Fibroblast of lung (primary cell): Measurements from ENCODE around the gene FLYWCH2. TPM values are rescaled to one million over a fixed set of nuclear protein-coding genes. Genes with fewer than 3 reads are reported as not detected.

Source experiments
- DNase-seq, 2 donors: peaks; one replicate each; pipeline versions ENCODE4 v3.0.0 to v3.0.0-alpha.2; 2010; ENCODE audit warnings: low read depth in 2 of 2
- H2AFZ ChIP-seq: 2 replicates; pipeline ENCODE4 v1.5.1; 2012; ENCODE audit warnings: low read length, control low read depth, inconsistent platforms
- H3K27ac ChIP-seq: 2 replicates; pipeline ENCODE4 v1.5.1; 2011; ENCODE audit warnings: low read length, control low read depth; ENCODE audit not compliant: insufficient read depth
- H3K27me3 ChIP-seq: 2 replicates; pipeline ENCODE4 v1.5.1; 2011; ENCODE audit warnings: mild to moderate bottlenecking, low read length; ENCODE audit not compliant: control insufficient read depth, insufficient read depth
- H3K36me3 ChIP-seq: 2 replicates; pipeline ENCODE4 v1.5.1; 2011; ENCODE audit warnings: low read length; ENCODE audit not compliant: control insufficient read depth, insufficient read depth
- H3K4me1 ChIP-seq: 2 replicates; pipeline ENCODE4 v1.5.1; 2011; ENCODE audit warnings: low read length; ENCODE audit not compliant: control insufficient read depth, insufficient read depth; ENCODE audit errors: extremely low read depth
- H3K4me2 ChIP-seq: 2 replicates; pipeline ENCODE4 v1.5.1; 2011; ENCODE audit warnings: low read length, control low read depth; ENCODE audit not compliant: insufficient read depth; ENCODE audit errors: extremely low read depth
- H3K4me3 ChIP-seq, 4 experiments: fragments of 200-600 bp in 1 of 4; sonication (generic) in 1 of 4; replicated peaks in 1 of 4; 2 replicates each; pipeline ENCODE4 v1.5.1; 2011 to 2016; ENCODE audit warnings: low read length in 4 of 4, low read depth in 3 of 4, mild to moderate bottlenecking in 3 of 4, control low read depth in 2 of 4, inconsistent platforms in 1 of 4, mixed read lengths in 1 of 4; ENCODE audit not compliant: insufficient read depth in 1 of 4; ENCODE audit errors: control extremely low read depth in 1 of 4
- H3K79me2 ChIP-seq: 2 replicates; pipeline ENCODE4 v1.5.1; 2012; ENCODE audit warnings: mild to moderate bottlenecking, low read length, inconsistent platforms; ENCODE audit not compliant: control insufficient read depth, insufficient read depth
- H3K9ac ChIP-seq: 2 replicates; pipeline ENCODE4 v1.5.1; 2011; ENCODE audit warnings: mild to moderate bottlenecking, low read length, control low read depth; ENCODE audit not compliant: insufficient read depth
- H3K9me3 ChIP-seq: 2 replicates; pipeline ENCODE4 v1.5.1; 2012; ENCODE audit warnings: low read depth, low read length; ENCODE audit not compliant: control insufficient read depth, insufficient read depth
- H4K20me1 ChIP-seq: 2 replicates; pipeline ENCODE4 v1.5.1; 2011; ENCODE audit warnings: low read length; ENCODE audit not compliant: control insufficient read depth, insufficient read depth; ENCODE audit errors: extremely low read depth
- EZH2 ChIP-seq: IDR thresholded peaks from 2 replicates; pipeline ENCODE4 v1.5.1; 2012; ENCODE audit warnings: low read length, control low read depth, mild to moderate bottlenecking; ENCODE audit errors: missing control alignments
- polyA plus RNA-seq, 2 donors: library from polyadenylated mRNA; depleted of rRNA in 1 of 2; stranded (reverse) in 1 of 2; unstranded in 1 of 2; fragments of >200 nt; gene quantifications; 2 replicates each; pipeline ENCODE4 v1.2.1, GENCODE V29; 2011 to 2012; ENCODE audit warnings: missing spikeins in 1 of 2
- total RNA-seq: library from RNA; depleted of rRNA; stranded (reverse); fragments of >200 nt; gene quantifications from 2 replicates; pipeline ENCODE4 v1.2.1, GENCODE V29; 2014
- TF ChIP-seq, protein P1 (sequence below), 2 donors: IDR thresholded peaks in 1 of 2; conservative IDR thresholded peaks in 1 of 2; 1 replicate in 1 of 2; 2 replicates in 1 of 2; pipeline ENCODE4 v1.5.1; 2011 to 2012; ENCODE audit warnings: low read length in 2 of 2, control low read depth in 1 of 2, inconsistent platforms in 1 of 2, low read depth in 1 of 2, mild to moderate bottlenecking in 1 of 2

Gene FLYWCH2
- total and polyA plus RNA-seq, 2 donors (not counting 1 experiment from before 2014, with no cell fraction given), result 21.2 to 55.2 TPM

DNA sequence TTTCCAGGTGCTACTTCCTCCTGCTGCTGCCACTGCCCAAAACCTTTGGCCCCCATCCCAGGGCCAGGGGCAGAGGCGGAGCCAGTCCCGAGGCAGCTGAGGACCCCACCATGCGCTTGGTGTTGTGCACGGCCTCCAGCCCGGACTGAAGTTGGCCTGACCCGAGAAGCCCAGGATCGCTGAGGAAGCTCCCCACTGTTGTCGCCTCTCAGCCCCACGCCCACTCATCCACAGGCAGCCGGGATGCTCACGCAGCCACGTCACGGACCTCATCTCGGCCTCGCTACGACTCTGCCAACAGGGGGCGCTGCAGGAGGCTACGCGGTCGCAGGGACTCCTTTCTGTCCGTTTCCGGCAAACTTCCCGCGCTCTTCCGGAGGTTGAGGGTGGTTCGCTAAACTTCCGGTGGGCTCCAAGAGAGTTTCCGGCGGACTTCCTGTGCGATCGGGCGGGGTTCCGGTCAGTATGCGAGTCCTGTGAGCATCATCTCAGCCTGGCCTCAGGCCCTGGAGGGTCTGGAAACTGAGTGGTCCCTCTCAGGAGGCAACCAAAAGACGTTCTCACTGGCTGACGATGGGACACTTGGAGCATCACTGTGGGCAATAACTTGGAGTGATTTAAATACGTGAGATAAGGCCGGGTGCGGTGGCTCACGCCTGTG, 40.5 kb upstream of the FLYWCH2 start:
- Histone ChIP-seq H3K9ac (no peak overlapping the region), H3K9me3 (no peaks in the 10 kb centered on the region), H3K4me1 (peaks cover 6% of the 10 kb centered on the region), H3K4me3 (peak overlapping the region in 1 of 4 experiments; percentile 7), H3K27me3 (no peaks in the 10 kb centered on the region), H2AFZ (peak overlapping the region; percentile 33), H3K79me2 (no peaks in the 10 kb centered on the region), H3K4me2 (no peak overlapping the region), H3K27ac (no peak overlapping the region), H3K36me3 (no peaks in the 10 kb centered on the region), H4K20me1 (no peaks in the 10 kb centered on the region)
- TF ChIP-seq, protein P1, sequence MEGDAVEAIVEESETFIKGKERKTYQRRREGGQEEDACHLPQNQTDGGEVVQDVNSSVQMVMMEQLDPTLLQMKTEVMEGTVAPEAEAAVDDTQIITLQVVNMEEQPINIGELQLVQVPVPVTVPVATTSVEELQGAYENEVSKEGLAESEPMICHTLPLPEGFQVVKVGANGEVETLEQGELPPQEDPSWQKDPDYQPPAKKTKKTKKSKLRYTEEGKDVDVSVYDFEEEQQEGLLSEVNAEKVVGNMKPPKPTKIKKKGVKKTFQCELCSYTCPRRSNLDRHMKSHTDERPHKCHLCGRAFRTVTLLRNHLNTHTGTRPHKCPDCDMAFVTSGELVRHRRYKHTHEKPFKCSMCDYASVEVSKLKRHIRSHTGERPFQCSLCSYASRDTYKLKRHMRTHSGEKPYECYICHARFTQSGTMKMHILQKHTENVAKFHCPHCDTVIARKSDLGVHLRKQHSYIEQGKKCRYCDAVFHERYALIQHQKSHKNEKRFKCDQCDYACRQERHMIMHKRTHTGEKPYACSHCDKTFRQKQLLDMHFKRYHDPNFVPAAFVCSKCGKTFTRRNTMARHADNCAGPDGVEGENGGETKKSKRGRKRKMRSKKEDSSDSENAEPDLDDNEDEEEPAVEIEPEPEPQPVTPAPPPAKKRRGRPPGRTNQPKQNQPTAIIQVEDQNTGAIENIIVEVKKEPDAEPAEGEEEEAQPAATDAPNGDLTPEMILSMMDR (conservative IDR thresholded peaks at IDR 0.05 in 1 of 2, IDR thresholded peaks at IDR 0.05 in 1 of 2; ENCODE audit: low read depth in 1 of 2, low read length in 2 of 2), result peak; percentile 41 to 45
- no peak for TF ChIP-seq EZH2
- DNase-seq, result peak; percentile 56 to 62

- H3K27ac ChIP-seq, result no peak overlapping the region
- H4K20me1 ChIP-seq, result no peaks in the 10 kb centered on the region
- no peak for DNase-seq
- H3K9ac ChIP-seq, result no peak overlapping the region
- H3K27me3 ChIP-seq, result no peaks in the 10 kb centered on the region
- no peak overlapping the region for H3K4me3 ChIP-seq
- H3K79me2 ChIP-seq, result no peaks in the 10 kb centered on the region
- TF ChIP-seq, protein P1 (conservative IDR thresholded peaks at IDR 0.05 in 1 of 2, IDR thresholded peaks at IDR 0.05 in 1 of 2; ENCODE audit: low read depth in 1 of 2, low read length in 2 of 2), result no peak
- no peak for TF ChIP-seq EZH2
- peaks cover 6% of the 10 kb centered on the region for H3K4me1 ChIP-seq
- no peak overlapping the region for H3K4me2 ChIP-seq
- H3K9me3 ChIP-seq, result no peaks in the 10 kb centered on the region
- no peak overlapping the region for H2AFZ ChIP-seq
- H3K36me3 ChIP-seq, result no peaks in the 10 kb centered on the region
Observed at GRCh38 chr16:2843526-2843925, 39.5 kb upstream of the FLYWCH2 start.

DNA sequence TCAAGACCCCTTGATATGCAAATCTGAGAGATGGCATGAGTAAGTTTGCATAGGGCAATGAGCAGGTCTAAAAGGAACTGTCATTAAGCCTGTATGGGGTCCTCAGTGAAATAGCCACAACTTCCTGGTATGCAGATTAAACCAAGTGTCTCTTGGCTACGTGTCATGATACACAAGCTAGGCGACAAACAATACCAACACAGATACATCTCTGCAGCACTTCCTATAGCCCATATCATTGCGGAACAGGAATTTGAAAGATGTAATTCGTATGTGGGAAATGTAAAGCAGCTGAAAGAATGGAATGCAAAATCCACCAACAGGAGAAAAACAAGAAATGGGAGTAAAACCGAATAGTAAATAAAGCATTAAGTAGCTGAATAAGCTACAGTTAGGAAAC, 37.9 kb upstream of the FLYWCH2 start:
- DNase-seq, result no peak
- Histone ChIP-seq H3K36me3 (no peaks in the 10 kb centered on the region), H3K27me3 (peaks cover 5% of the 10 kb centered on the region), H3K9ac (no peak overlapping the region), H3K27ac (no peak overlapping the region), H4K20me1 (no peaks in the 10 kb centered on the region), H3K4me1 (peaks cover 2% of the 10 kb centered on the region), H3K79me2 (no peaks in the 10 kb centered on the region), H2AFZ (no peak overlapping the region), H3K9me3 (no peaks in the 10 kb centered on the region), H3K4me3 (no peak overlapping the region), H3K4me2 (no peak overlapping the region)
- TF ChIP-seq EZH2, result no peak
- TF ChIP-seq, protein P1 (conservative IDR thresholded peaks at IDR 0.05 in 1 of 2, IDR thresholded peaks at IDR 0.05 in 1 of 2; ENCODE audit: low read depth in 1 of 2, low read length in 2 of 2), result no peak
